Measurements from ENCODE around the gene ROPN1B. TPM values are rescaled to one million over a fixed set of nuclear protein-coding genes. Genes with fewer than 3 reads are reported as not detected.
"Not testable (repeated sequence)": the region's sequence is repeated elsewhere in the genome, so short reads cannot be mapped to it uniquely, and the experiment has no call there.

ROPN1B gene
- 1 to 10 TPM in 2 of 4 donors, under 1 TPM in 1, not detected in 1; 0.24 to 1.2 (median 1.1) TPM for polyA plus RNA-seq (ENCODE audit: insufficient read length in 4 of 4)

GRCh38 chr3:125968701-125969592 lies at the start of gene ROPN1B:
ROPN1B (plus strand) TSS chr3:125969178; CDS start chr3:125972055, 2,877 bp downstream.
- DNase-seq (ENCODE audit: low read depth in 4 of 4, low spot score in 2 of 4), result not testable (repeated sequence)

- not testable (repeated sequence) for DNase-seq (ENCODE audit: low read depth in 4 of 4, low spot score in 2 of 4)
These were observed 48.8 kb upstream of the ROPN1B start for GRCh38 chr3:125920191-125920590.

GRCh38 chr3:125920751-125921279 lies 48.2 kb upstream of the ROPN1B start:
- DNase-seq (ENCODE audit: low read depth in 4 of 4, low spot score in 2 of 4), result not testable (repeated sequence)

GRCh38 chr3:125921712-125922111 lies 47.3 kb upstream of the ROPN1B start:
- not testable (repeated sequence) for DNase-seq (ENCODE audit: low read depth in 4 of 4, low spot score in 2 of 4)

- DNase-seq (ENCODE audit: low read depth in 4 of 4, low spot score in 2 of 4), result not testable (repeated sequence)
These were observed 45.5 kb upstream of the ROPN1B start for GRCh38 chr3:125923324-125924115.

- DNase-seq (ENCODE audit: low read depth in 4 of 4, low spot score in 2 of 4), result not testable (repeated sequence)
These were observed 44.7 kb upstream of the ROPN1B start for GRCh38 chr3:125924276-125924675.

GRCh38 chr3:125925727-125926126 lies 43.3 kb upstream of the ROPN1B start:
- not testable (repeated sequence) for DNase-seq (ENCODE audit: low read depth in 4 of 4, low spot score in 2 of 4)

- not testable (repeated sequence) for DNase-seq (ENCODE audit: low read depth in 4 of 4, low spot score in 2 of 4)
These were observed 40.0 kb upstream of the ROPN1B start for GRCh38 chr3:125928771-125929545.

GRCh38 chr3:125929765-125930164 lies 39.2 kb upstream of the ROPN1B start:
- not testable (repeated sequence) for DNase-seq (ENCODE audit: low read depth in 4 of 4, low spot score in 2 of 4)

- not testable (repeated sequence) for DNase-seq (ENCODE audit: low read depth in 4 of 4, low spot score in 2 of 4)
These were observed 37.6 kb upstream of the ROPN1B start for GRCh38 chr3:125931355-125931880.

GRCh38 chr3:125933397-125934173 lies 35.4 kb upstream of the ROPN1B start:
- DNase-seq (ENCODE audit: low read depth in 4 of 4, low spot score in 2 of 4), result not testable (repeated sequence)

- DNase-seq (ENCODE audit: low read depth in 4 of 4, low spot score in 2 of 4), result peak in 1 of 4 donors; percentile 18
These were observed 33.6 kb upstream of the ROPN1B start for GRCh38 chr3:125935252-125935874.

- DNase-seq (ENCODE audit: low read depth in 4 of 4, low spot score in 2 of 4), result not testable (repeated sequence)
These were observed 32.7 kb upstream of the ROPN1B start for GRCh38 chr3:125936210-125936815.

- DNase-seq (ENCODE audit: low read depth in 4 of 4, low spot score in 2 of 4), result not testable (repeated sequence)
These were observed 32.1 kb upstream of the ROPN1B start for GRCh38 chr3:125936891-125937290.

- DNase-seq (ENCODE audit: low read depth in 4 of 4, low spot score in 2 of 4), result not testable (repeated sequence)
These were observed 21.2 kb upstream of the ROPN1B start for GRCh38 chr3:125947806-125948205.

GRCh38 chr3:125948901-125949300 lies 20.1 kb upstream of the ROPN1B start:
- not testable (repeated sequence) for DNase-seq (ENCODE audit: low read depth in 4 of 4, low spot score in 2 of 4)

GRCh38 chr3:125951176-125951575 lies 17.8 kb upstream of the ROPN1B start:
- not testable (repeated sequence) for DNase-seq (ENCODE audit: low read depth in 4 of 4, low spot score in 2 of 4)

- DNase-seq (ENCODE audit: low read depth in 4 of 4, low spot score in 2 of 4), result not testable (repeated sequence)
These were observed 12.0 kb upstream of the ROPN1B start for GRCh38 chr3:125957020-125957419.

Measured in left renal cortex interstitium (tissue), 4 donors.